ENCODE data around the gene FAHD2A. TPM values are rescaled to one million over a fixed set of nuclear protein-coding genes. Genes with fewer than 3 reads are reported as not detected.

FAHD2A gene, protein sequence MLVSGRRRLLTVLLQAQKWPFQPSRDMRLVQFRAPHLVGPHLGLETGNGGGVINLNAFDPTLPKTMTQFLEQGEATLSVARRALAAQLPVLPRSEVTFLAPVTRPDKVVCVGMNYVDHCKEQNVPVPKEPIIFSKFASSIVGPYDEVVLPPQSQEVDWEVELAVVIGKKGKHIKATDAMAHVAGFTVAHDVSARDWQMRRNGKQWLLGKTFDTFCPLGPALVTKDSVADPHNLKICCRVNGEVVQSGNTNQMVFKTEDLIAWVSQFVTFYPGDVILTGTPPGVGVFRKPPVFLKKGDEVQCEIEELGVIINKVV
- total RNA-seq (10 to 100 TPM; 24.1 to 45.1 (median 39.8) TPM), polyA plus RNA-seq (10 to 100 TPM; 26.5 to 40.9 TPM)
- long read RNA-seq, donor 1, full-length matches to known transcripts = 30 of 68 reads
- long read RNA-seq, donor 1, partial matches to known transcripts = 9 of 68 reads
- long read RNA-seq, donor 1, other reads (novel, unspliced or antisense) = 29 of 68 reads
- long read RNA-seq, donor 2, full-length matches to known transcripts = 54 of 85 reads
- long read RNA-seq, donor 2, partial matches to known transcripts = 4 of 85 reads
- long read RNA-seq, donor 2, other reads (novel, unspliced or antisense) = 27 of 85 reads
- long read RNA-seq, donor 3, full-length matches to known transcripts = 63 of 107 reads
- long read RNA-seq, donor 3, partial matches to known transcripts = 4 of 107 reads
- long read RNA-seq, donor 3, other reads (novel, unspliced or antisense) = 40 of 107 reads

GRCh38 chr2:95402370-95403203, at the start of gene FAHD2A:
FAHD2A (plus strand) TSS chr2:95402708; CDS start chr2:95405559, 2,851 bp downstream.
- ATAC-seq (peak; percentile 97 to 99 (median 98)), DNase-seq (peak; percentile 97 to 98)
- TF ChIP-seq, protein P1, sequence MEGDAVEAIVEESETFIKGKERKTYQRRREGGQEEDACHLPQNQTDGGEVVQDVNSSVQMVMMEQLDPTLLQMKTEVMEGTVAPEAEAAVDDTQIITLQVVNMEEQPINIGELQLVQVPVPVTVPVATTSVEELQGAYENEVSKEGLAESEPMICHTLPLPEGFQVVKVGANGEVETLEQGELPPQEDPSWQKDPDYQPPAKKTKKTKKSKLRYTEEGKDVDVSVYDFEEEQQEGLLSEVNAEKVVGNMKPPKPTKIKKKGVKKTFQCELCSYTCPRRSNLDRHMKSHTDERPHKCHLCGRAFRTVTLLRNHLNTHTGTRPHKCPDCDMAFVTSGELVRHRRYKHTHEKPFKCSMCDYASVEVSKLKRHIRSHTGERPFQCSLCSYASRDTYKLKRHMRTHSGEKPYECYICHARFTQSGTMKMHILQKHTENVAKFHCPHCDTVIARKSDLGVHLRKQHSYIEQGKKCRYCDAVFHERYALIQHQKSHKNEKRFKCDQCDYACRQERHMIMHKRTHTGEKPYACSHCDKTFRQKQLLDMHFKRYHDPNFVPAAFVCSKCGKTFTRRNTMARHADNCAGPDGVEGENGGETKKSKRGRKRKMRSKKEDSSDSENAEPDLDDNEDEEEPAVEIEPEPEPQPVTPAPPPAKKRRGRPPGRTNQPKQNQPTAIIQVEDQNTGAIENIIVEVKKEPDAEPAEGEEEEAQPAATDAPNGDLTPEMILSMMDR (IDR thresholded peaks at IDR 0.05) = no peak

DNA sequence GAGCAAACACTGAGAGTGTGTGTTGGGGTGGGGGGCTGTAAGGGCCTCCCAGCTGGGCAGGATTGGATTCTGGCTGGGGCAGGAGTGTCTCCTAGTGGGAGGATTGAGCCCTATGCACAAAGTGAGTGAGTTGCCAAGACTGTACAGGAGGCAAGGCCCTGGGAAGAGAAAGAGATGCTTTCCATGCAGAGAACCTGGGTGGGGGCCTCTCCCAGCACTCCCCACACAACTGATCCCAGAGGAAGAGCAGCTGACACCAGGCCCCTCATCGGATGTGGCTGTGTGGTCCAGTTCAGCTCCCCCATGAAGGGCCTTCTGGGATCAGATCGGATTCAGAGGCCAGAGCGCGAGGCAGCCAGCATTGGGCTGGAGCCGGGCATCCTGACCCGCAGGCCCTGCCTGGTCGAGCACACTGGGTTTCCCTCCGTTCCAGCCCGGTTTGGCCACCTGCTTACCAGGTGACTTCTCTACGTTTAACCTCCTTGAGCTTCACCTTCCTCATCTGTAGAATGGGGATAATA, 49.4 kb upstream of the FAHD2A start:
- Histone ChIP-seq H3K9me3 (peaks cover 0 to 8% (median 0%) of the 10 kb centered on the region in 11 donors), H3K4me1 (peaks cover 0 to 1% (median 0%) of the 10 kb centered on the region in 9 donors), H3K27me3 (peaks cover 0 to 10% (median 0%) of the 10 kb centered on the region in 7 donors), H3K27ac (no peak overlapping the region), H3K4me3 (no peak overlapping the region), H3K36me3 (no peaks in the 10 kb centered on the region)
- TF ChIP-seq, protein P1 (IDR thresholded peaks at IDR 0.05) = no peak
- DNase-seq (no peak), ATAC-seq (no peak)
- intact Hi-C loops (cut with DNase I) = loop anchor here in 1 of 10 donors (5.0 kb wide), 1 partner anchor 44 kb away; no protein-coding TSS in a partner anchor
- WGBS, 2 donors = 87 to 92% methylated on average over 10 of the region's 10 CpGs

More at GRCh38 chr2:95402370-95403203, at the start of gene FAHD2A:
- H3K27ac ChIP-seq = peak within 1 kb of the TSS in 9 of 10 donors; percentile 76 to 94 (median 86)
- peaks cover 0 to 31% (median 19%) of the 10 kb centered on the region in 9 donors for H3K4me1 ChIP-seq
- intact Hi-C loops (cut with DNase I) = loop anchor here in 2 of 10 donors (5.0 kb wide), 2 partner anchors 55 to 325 kb away; no protein-coding TSS in a partner anchor
- no peaks in the 10 kb centered on the region for H3K27me3 ChIP-seq
- H3K4me3 ChIP-seq = peak within 1 kb of the TSS; percentile 71 to 99 (median 93)
- H3K36me3 ChIP-seq = peaks cover 0 to 10% (median 0%) of the 10 kb centered on the region in 9 donors
- WGBS, 2 donors = 0% methylated on average over 64 of the region's 64 CpGs
- no peaks in the 10 kb centered on the region for H3K9me3 ChIP-seq

- ATAC-seq = no peak
- intact Hi-C loops (cut with DNase I) = loop anchor here in 1 of 10 donors (5.0 kb wide), 1 partner anchor 43 kb away; no protein-coding TSS in a partner anchor
- Histone ChIP-seq H3K36me3 (no peaks in the 10 kb centered on the region), H3K27ac (no peak overlapping the region), H3K27me3 (peaks cover 0 to 3% (median 0%) of the 10 kb centered on the region in 7 donors), H3K4me3 (no peak overlapping the region), H3K9me3 (peaks cover 0 to 8% (median 0%) of the 10 kb centered on the region in 11 donors), H3K4me1 (no peaks in the 10 kb centered on the region)
- WGBS, 2 donors = 83 to 84% methylated on average over 22 of the region's 22 CpGs
- TF ChIP-seq, protein P1 (IDR thresholded peaks at IDR 0.05) = no peak
- DNase-seq = no peak
Measured at GRCh38 chr2:95353613-95354468, 48.7 kb upstream of the FAHD2A start.
